GM21390 (cell line): ENCODE data around the gene RPS21.

Source experiments
- ATAC-seq: cut with Tn5 transposase; IDR thresholded peaks from one replicate; pipeline ENCODE4 v1.9.1; 2021; ENCODE audit not compliant: unreplicated experiment

The RPS21 gene

GRCh38 chr20:62353289-62354030, 33.4 kb upstream of the RPS21 start:
- ATAC-seq, result no peak

- ATAC-seq, result no peak
Observed at GRCh38 chr20:62354031-62354808, 32.7 kb upstream of the RPS21 start.

GRCh38 chr20:62354811-62355341, 32.0 kb upstream of the RPS21 start:
- no peak for ATAC-seq

- no peak for ATAC-seq
Observed at GRCh38 chr20:62355516-62355877, 31.4 kb upstream of the RPS21 start.

GRCh38 chr20:62355878-62356588, 30.9 kb upstream of the RPS21 start:
- no peak for ATAC-seq

GRCh38 chr20:62356589-62357186, 30.2 kb upstream of the RPS21 start:
- no peak for ATAC-seq

GRCh38 chr20:62357187-62357667, 29.7 kb upstream of the RPS21 start:
- ATAC-seq, result no peak

- no peak for ATAC-seq
Observed at GRCh38 chr20:62357681-62358080, 29.2 kb upstream of the RPS21 start.

- ATAC-seq, result no peak
Observed at GRCh38 chr20:62358171-62359042, 28.5 kb upstream of the RPS21 start.

- ATAC-seq, result no peak
Observed at GRCh38 chr20:62359043-62359490, 27.8 kb upstream of the RPS21 start.

GRCh38 chr20:62359491-62360121, 27.3 kb upstream of the RPS21 start:
- no peak for ATAC-seq

- no peak for ATAC-seq
Observed at GRCh38 chr20:62360854-62361798, 25.8 kb upstream of the RPS21 start.

GRCh38 chr20:62361799-62362589, 24.9 kb upstream of the RPS21 start:
- ATAC-seq, result no peak

- no peak for ATAC-seq
Observed at GRCh38 chr20:62362590-62362940, 24.3 kb upstream of the RPS21 start.

GRCh38 chr20:62362991-62363919, 23.6 kb upstream of the RPS21 start:
- no peak for ATAC-seq
